GM19468 (cell line): ENCODE results near the gene C8G.

Experiments
- ATAC-seq: cut with Tn5 transposase; IDR thresholded peaks from one replicate; pipeline ENCODE4 v1.9.1; 2021; ENCODE audit warnings: mild to moderate bottlenecking, moderate library complexity, moderate number of reproducible peaks; ENCODE audit not compliant: unreplicated experiment; ENCODE audit errors: extremely low read depth

Gene C8G

DNA sequence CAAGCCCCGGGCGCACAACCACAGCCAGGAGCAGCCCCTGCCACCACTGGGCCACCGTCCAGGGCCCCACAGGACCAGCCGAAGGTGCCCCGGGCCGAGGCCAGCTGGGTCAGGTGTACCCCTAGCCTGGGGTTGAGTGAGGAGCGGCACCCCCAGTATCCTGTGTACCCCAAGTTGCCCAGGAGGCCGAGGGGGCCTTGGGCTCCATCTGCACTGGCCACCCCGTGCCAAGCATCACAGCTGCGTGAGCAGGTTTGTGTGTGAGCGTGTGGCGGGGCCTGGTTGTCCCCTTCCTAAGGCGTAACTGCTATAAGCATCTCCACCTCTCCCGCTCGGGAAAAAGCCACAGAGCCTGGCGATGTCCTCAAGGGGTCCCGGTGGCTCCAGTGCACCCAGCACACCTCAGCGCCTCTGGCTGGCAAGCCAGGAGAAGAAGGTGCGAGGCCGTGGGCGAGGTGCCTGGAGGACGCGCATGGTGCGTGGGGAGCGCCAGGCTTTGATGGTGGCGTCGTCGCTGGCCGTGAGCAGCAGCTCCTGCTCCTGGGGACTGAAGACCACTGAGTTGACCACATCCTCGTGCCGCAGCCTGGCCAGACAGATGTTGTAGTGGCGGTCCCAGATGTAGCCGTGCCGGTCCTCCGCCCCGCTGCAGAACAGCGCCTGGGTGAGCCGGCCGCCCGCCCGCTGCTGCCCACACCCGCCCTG is 4.4 kb upstream of the C8G start:
- no peak for ATAC-seq

- no peak for ATAC-seq
Measured at GRCh38 chr9:136941231-136942111, 3.6 kb upstream of the C8G start.

DNA sequence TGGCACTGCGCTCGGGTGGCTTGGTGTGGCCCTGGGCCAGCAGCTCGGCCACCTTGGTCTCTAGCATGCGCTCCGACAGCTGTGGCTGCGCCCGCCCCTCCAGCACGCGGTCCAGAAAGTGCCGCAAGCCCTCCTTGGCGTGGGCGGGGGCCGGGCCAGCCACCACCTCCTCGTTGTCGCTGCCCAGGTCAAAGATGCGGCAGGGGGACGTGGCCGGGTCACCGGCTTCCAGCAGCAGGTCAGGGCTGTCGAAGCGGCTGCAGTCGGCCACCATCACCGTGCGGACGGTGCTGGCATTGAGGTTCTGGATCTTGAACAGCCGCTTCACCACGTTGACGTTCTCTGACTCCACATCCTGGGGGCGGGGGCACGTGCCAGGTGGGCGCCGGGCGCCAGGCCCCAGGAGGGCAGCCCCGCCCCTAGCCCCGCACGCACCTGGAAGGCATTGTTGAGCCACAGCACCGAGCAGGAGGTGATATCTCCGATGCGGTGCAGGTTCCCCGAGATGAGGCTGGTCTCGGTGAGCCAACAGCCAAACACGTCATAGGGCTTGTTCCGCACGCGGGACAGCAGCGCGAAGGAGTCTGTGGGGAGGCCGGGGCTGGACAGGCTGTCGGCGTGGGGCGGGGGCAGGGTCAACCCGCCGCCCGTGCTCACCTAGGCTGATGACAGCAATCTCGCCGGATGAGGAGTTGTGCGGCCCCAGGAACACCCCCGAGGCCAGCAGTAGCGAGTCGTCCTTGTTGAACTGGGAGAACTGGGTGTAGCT is 2.7 kb upstream of the C8G start:
- no peak for ATAC-seq

- ATAC-seq: no peak
Measured at GRCh38 chr9:136942881-136943230, 2.2 kb upstream of the C8G start.

GRCh38 chr9:136943291-136944211 is 1.5 kb upstream of the C8G start:
- ATAC-seq: no peak

- ATAC-seq: peak; percentile 22
Measured at GRCh38 chr9:136944212-136944518, 878 bp upstream of the C8G start.

DNA sequence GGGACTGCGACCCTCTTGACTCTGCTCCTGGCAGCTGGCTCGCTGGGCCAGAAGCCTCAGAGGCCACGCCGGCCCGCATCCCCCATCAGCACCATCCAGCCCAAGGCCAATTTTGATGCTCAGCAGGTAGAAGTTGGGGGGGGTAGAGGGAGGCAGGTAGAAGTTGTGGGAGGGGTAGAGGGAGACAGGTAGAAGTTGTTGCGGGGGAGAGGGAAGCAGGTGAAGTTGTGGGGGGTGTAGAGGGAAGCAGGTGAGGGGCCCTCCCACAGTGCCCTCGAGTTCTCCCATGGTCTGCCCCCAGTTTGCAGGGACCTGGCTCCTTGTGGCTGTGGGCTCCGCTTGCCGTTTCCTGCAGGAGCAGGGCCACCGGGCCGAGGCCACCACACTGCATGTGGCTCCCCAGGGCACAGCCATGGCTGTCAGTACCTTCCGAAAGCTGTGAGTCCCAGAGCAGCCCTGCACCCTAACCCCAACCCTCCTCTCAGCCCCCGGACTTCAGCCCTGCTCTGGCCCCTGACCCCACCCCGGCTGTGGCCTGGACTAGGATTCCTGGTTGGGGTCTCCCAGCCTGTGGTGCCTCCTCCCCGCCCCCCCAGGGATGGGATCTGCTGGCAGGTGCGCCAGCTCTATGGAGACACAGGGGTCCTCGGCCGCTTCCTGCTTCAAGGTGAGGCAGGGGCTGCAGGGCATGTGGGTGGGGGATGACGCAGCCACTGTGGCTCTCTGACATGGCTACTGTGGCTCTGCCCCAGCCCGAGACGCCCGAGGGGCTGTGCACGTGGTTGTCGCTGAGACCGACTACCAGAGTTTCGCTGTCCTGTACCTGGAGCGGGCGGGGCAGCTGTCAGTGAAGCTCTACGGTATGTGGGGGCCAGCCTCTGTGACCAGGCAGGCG is 537 bp downstream of the C8G start:
- no peak for ATAC-seq

DNA sequence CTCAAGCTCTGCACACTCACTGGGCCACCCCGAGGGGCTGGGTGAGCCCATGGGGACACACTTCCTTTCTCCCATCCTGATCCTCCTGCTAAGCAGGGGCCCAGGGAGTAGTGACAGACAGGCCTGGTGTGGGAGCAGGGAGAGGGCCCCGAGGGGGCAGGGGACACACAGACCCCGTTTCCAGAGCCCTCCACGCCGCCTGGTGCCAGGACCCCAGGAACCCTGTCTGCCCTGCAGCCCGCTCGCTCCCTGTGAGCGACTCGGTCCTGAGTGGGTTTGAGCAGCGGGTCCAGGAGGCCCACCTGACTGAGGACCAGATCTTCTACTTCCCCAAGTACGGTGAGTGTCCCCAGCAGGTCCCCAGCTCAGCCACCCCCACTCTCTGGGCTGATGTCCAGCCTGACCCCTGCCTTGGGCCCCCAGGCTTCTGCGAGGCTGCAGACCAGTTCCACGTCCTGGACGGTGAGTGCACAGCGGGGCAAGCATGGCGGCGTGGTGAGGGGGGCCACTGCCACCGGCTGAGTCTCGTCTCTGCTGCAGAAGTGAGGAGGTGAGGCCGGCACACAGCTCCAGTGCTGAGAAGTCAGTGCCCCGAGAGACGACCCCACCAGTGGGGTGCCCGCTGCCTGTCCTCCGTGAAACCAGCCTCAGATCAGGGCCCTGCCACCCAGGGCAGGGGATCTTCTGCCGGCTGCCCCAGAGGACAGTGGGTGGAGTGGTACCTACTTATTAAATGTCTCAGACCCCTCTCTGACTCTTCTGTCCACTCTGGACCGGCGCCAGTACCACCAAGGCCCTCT is 1.4 kb downstream of the C8G start:
- no peak for ATAC-seq

DNA sequence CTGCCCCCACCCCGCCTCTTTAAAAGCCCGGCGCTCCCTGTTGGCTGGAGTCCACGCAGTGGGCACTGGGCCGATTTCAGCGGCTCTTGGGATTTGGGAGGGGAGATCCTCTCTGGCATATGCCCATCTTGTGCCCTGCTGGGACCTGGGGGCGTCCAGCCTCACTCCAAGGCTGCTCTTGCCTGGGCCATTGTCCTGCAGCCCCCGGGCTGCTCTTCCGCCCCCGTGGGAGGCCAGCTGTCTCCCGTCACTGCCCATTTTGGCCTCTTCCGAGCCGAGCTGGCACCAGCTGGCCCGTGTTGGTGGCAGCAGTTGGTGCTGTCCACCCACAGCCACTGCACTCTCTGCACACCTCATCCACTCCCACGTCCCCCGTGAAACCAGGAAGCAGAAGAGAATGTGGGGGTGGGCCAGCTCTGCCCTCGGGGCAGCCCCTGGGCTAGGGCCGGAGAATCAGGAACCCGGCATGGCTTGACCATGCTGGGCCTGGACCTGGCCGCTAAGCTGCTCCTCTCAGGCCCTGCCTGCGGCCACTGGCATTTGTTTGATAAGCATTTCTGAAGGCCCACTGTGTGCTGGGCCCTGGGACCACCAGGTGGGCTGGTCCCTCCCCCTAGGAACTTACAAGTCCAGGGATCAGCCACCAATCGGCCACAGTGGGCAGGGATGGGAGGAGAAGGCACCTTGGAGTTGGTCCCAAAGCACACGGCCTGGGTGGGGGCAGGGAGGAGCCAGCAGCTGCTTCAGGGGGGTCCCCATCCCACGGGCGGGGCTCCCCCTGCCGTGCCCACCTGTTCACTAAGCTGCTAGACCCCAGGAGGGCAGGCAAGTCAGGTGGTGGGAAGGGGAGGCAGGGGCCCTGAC is 2.2 kb downstream of the C8G start:
- ATAC-seq: no peak

GRCh38 chr9:136947955-136948510 is 3.0 kb downstream of the C8G start:
- no peak for ATAC-seq

DNA sequence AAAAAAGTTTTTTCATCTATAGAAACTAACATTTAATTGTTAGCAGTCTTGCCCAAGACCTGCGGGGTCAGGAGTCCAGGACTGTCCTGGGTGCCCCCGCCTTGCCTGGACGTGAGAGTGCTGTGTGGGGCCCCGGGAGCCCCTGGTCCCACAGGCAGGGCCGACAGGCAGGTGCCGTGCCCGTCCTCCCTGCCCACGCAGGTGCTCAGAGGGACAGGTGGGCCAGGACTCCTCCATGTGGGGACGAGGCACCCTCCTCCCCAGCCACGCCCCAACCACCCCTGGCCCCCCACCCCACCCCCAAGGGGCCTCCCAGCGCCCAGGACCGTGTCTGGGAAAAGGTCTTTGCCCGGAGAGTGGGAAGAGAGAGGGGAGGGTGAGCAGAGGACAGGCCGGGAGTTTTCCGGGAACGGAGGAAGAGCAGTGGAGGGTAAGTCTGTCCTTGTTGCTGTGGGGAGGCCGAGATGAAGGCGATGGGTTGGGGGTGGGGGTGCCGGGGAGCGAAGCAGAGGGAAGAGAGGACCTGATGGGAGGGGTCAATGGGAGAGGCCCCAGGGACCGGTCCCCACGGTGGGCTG is 4.3 kb downstream of the C8G start:
- no peak for ATAC-seq

DNA sequence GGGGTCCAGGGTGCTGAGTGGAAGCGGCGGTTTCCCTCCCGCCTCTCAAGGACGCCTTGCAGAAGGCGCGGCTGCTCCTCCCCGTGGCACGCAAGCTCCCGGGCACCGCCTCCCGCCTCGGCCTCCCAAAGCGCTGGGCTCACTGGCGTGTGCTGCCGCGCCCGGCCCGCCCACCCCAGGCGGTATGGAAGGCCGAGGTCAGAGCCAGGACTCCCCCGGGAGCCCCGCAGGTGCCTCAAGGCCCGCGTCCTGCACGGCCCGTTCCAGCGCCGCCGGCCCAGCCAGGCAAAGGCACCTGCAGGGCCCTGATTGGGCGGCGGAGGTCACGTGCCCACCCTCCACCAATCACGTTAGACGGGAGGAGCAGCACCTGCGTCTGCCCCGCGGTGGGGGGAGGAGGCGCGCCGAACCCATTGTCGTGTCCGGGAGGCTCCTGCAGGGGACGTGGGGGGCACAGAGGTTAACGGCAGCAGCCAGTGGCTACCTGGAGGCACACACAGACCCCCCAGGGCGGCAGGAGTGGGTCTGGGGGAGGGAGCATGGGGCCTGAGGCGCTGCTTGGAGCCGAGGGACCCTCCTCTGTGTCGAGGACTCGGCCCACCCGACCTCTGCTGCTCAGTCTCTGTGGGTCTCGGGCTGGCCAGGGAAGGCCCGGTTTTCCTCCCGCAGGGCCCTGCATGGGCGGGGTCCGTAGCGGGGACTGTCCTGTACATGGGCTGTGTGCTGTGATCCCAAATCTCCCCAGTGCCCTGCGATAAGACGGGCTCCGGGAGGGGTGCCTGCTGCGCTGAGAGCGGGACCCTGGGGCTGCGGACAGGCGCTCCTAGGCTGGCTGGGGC is 5.0 kb downstream of the C8G start:
- ATAC-seq: peak; percentile 72

- ATAC-seq: no peak
Measured at GRCh38 chr9:136950656-136951276, 5.7 kb downstream of the C8G start.

DNA sequence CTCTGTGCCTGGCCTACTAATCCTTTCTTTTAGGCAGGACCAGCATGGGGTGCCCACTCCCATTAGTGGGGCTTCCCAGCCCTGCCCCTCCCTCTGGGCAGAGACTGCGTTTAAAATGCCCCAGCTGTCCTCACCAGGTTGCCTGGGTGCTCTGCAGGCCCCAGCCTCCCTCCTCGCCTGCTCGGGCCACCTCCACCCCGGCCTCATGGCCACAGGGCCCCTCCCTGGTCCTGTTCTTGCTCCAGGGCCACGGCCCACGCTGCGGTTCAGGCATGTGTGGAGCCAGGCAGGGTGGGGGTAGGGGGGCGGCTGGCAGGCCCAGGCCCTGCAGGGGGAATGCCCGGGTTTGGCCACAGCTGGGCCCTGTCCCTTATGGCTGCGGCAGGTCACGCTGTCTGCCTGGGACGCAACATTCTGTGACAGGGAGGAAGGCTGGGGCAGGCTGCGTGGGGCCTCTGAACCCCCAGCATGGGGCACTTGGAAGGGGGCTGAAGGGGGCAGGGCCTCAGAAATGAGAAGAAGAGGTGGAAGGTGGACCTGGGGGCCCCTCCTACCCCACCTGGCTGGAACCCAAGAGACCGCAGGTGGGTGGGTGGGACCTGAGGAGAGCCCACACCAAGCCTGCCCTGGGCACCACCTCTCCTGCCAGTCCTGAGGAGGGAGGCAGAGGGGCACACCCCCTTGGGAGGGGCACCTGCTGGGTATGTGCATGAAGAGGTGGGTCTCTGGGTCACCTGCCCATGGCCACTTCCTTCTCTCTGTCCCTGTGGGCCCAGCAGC is 6.7 kb downstream of the C8G start, which contains the start of gene LCN12:
Gene LCN12, plus strand, starts transcription at position 733 of the 780 bp plus-strand sequence. CDS start 55 bp downstream, outside the sequence.
- ATAC-seq: no peak
